ENCODE results near the gene GRK5.
A peak's percentile ranks its signal among the peaks of the same experiment; 100 is the strongest.

The GRK5 gene

GRCh38 chr10:119166564-119166963, 40.8 kb upstream of the GRK5 start:
- Histone ChIP-seq H3K9me2 (replicated peaks; ENCODE audit: control insufficient read depth, low read length) (no peaks in the 10 kb centered on the region), H3K27me3 (ENCODE audit: control insufficient read depth, low read length) (no peaks in the 10 kb centered on the region), H3K27ac (ENCODE audit: low read depth, low read length) (no peak overlapping the region), H3K36me3 (ENCODE audit: control insufficient read depth, low read length) (peaks cover 79% of the 10 kb centered on the region), H3F3A (ENCODE audit: control insufficient read depth, insufficient read depth) (peaks cover 28% of the 10 kb centered on the region), H3K79me2 (ENCODE audit: control insufficient read depth, low read length) (peaks cover 38% of the 10 kb centered on the region), H3K4me3 (ENCODE audit: low read length) (peak overlapping the region; percentile 97), H3K4me1 (ENCODE audit: control insufficient read depth, low read length) (peaks cover 52% of the 10 kb centered on the region), H3K4me2 (ENCODE audit: low read length) (peak overlapping the region; percentile 83), H3K9me3 (ENCODE audit: control insufficient read depth, insufficient read depth, low read length) (no peaks in the 10 kb centered on the region), H4K20me1 (ENCODE audit: control insufficient read depth, insufficient read depth, low read depth, low read length) (no peaks in the 10 kb centered on the region)
- TF ChIP-seq EZH2phosphoT487 (IDR thresholded peaks at IDR 0.05; ENCODE audit: borderline replicate concordance, low read length) = no peak
- no peak for TF ChIP-seq CTCF (IDR thresholded peaks at IDR 0.05; ENCODE audit: low read depth, low read length, poor library complexity, severe bottlenecking)

- Histone ChIP-seq H3K4me1 (ENCODE audit: control insufficient read depth, low read length) (peaks cover 52% of the 10 kb centered on the region), H3K4me2 (ENCODE audit: low read length) (peak overlapping the region; percentile 83; the same call in 1 of the 2 replicates), H3K27me3 (ENCODE audit: control insufficient read depth, low read length) (no peaks in the 10 kb centered on the region), H3F3A (ENCODE audit: control insufficient read depth, insufficient read depth) (peaks cover 28% of the 10 kb centered on the region), H3K79me2 (ENCODE audit: control insufficient read depth, low read length) (peaks cover 40% of the 10 kb centered on the region), H3K36me3 (ENCODE audit: control insufficient read depth, low read length) (peaks cover 78% of the 10 kb centered on the region), H4K20me1 (ENCODE audit: control insufficient read depth, insufficient read depth, low read depth, low read length) (no peaks in the 10 kb centered on the region), H3K4me3 (ENCODE audit: low read length) (no peak overlapping the region), H3K9me3 (ENCODE audit: control insufficient read depth, insufficient read depth, low read length) (no peaks in the 10 kb centered on the region), H3K27ac (ENCODE audit: low read depth, low read length) (no peak overlapping the region), H3K9me2 (replicated peaks; ENCODE audit: control insufficient read depth, low read length) (no peaks in the 10 kb centered on the region)
- no peak for TF ChIP-seq CTCF (IDR thresholded peaks at IDR 0.05; ENCODE audit: low read depth, low read length, poor library complexity, severe bottlenecking)
- TF ChIP-seq EZH2phosphoT487 (IDR thresholded peaks at IDR 0.05; ENCODE audit: borderline replicate concordance, low read length) = no peak
Measured at GRCh38 chr10:119167041-119167440, 40.3 kb upstream of the GRK5 start.

GRCh38 chr10:119174109-119174508, 33.3 kb upstream of the GRK5 start:
- Histone ChIP-seq H3K4me1 (ENCODE audit: control insufficient read depth, low read length) (peaks cover 40% of the 10 kb centered on the region), H3K9me3 (ENCODE audit: control insufficient read depth, insufficient read depth, low read length) (no peaks in the 10 kb centered on the region), H3K27ac (ENCODE audit: low read depth, low read length) (no peak overlapping the region), H3K79me2 (ENCODE audit: control insufficient read depth, low read length) (peaks cover 63% of the 10 kb centered on the region), H4K20me1 (ENCODE audit: control insufficient read depth, insufficient read depth, low read depth, low read length) (peaks cover 7% of the 10 kb centered on the region; the same call in 1 of the 2 replicates), H3K4me2 (ENCODE audit: low read length) (no peak overlapping the region), H3K4me3 (ENCODE audit: low read length) (no peak overlapping the region), H3K27me3 (ENCODE audit: control insufficient read depth, low read length) (no peaks in the 10 kb centered on the region), H3K9me2 (replicated peaks; ENCODE audit: control insufficient read depth, low read length) (no peaks in the 10 kb centered on the region), H3F3A (ENCODE audit: control insufficient read depth, insufficient read depth) (peaks cover 15% of the 10 kb centered on the region), H3K36me3 (ENCODE audit: control insufficient read depth, low read length) (peaks cover 79% of the 10 kb centered on the region)
- TF ChIP-seq CTCF (IDR thresholded peaks at IDR 0.05; ENCODE audit: low read depth, low read length, poor library complexity, severe bottlenecking) = no peak
- TF ChIP-seq EZH2phosphoT487 (IDR thresholded peaks at IDR 0.05; ENCODE audit: borderline replicate concordance, low read length) = no peak
